GM18505 (cell line): Measurements from ENCODE around the gene TBL3.

Source experiments
- ATAC-seq: cut with Tn5 transposase; IDR thresholded peaks from one replicate; pipeline ENCODE4 v1.9.1; 2021; ENCODE audit not compliant: unreplicated experiment
- POLR2A ChIP-seq: IDR thresholded peaks from 4 replicates; pipeline ENCODE4 v1.6.1; 2011; ENCODE audit warnings: borderline replicate concordance; ENCODE audit not compliant: insufficient read depth, insufficient read length; ENCODE audit errors: extremely low read depth

The TBL3 gene

DNA sequence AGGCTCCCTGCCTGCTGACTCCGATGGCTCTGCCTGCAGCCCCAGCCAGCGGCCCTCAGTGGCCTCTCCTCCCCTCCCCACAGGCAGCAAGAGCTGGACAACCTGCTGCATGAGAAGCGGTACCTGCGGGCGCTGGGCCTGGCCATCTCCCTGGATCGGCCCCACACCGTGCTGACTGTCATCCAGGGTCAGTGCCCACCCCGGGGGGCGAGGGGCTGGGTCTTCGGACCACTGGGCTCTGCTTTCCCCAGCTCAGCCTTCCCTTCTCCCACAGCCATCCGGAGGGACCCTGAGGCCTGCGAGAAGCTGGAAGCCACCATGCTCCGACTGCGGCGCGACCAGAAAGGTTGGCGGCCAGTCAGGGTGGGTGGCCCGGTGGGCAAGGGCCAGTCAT is 6.0 kb downstream of the TBL3 start:
- no peak for TF ChIP-seq POLR2A
- ATAC-seq, result no peak

DNA sequence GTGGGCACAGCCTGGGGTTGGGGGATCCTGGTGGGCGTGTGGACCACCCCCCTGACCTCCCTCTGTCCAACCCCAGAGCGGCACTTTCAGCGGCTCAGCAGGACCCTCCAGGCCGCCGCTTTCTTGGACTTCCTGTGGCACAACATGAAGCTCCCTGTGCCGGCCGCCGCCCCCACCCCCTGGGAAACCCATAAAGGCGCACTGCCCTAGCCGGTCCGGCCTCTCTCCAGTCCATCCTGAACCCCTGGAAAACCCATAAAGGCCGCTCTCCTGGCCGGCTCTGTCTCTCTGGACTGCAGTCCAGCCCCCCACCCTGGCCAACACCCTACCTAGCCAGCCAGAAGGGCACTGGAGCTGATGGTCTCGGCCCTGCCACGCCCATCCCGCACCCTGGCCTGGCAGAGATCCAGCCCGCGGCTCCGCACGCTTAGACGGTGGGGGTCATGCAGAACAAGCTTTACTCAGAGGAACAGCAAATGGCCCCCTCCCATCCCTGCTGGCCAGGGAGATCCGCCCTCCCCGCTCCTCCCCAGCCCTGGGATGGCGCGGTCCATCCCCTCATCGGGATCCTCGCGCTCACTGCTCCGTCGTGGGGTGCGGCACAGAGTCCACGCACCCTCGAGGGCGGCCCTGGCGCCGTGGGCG is 6.7 kb downstream of the TBL3 start:
- no peak for TF ChIP-seq POLR2A
- no peak for ATAC-seq

DNA sequence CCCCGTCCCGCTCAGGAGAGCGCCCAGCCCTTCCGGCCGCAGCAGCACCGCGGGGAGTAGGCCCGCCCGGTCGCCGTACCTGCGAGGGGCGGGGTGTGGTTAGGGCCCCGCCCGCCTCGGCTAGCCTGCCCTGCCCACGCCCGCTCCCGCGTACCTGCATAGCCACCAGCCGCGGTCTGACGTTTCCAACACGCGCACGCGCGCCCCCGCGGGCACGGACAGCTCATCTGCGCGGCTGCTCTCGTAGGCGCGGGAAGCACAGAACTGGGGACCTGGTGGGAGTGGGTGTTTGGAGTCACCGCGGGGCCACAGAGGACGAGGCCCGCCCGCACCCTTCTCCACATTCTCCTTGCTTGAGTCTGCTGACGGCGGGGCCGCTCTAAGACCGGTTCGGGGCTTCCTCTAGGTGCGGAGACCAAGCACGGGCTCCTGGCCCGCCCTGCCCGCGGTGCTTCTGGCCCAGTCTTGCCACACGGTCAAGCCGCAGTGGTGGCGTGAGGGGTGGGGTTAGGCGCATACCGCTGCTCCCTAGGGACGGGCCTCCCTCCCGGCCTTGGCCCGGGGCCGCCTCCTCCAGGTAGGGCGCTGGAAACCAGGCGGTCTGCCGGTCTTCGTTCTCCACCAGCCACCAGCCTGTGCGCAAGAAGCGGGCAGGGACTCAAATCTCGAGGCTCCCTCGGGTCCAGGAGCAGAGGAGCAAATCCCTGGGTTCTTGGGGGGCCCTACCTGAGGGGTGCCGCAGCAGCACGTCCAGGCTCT is 7.6 kb downstream of the TBL3 start:
- no peak for ATAC-seq

DNA sequence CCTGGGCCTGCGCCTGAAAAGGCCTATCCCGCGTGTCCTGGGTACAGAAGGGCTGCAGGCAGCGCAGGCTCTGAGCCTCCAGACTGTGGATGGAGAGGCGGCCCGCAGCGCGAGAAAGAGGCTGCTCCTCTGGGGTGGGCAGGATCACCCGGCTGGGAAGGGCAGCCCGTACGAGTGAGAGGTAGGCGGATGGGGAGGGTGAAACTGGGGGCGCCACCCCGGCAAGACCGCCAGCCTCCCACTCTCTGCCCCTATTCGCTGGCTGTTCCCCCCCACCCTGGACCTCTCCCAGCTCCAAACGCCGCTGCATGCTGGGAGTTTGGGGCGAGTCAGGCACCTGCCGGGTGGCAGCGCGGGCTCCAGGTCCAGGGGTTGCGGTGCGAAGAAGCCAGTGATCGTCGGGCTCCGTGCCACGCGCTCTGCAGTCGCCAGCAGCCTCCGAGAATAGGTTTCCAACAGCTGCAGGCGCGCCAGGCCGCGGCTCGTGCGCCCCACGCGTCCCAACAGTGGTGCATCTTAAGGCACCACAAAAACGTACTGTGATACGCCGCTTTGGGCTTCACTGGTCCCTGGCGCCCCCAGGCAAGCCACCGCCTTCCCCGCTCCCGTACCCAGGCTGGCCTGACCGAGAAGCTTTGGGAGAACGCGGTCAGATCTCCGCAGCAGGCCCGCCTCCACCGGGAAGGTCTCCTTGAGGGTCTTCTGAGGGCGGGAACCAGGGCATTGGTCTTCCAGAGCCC is 8.3 kb downstream of the TBL3 start:
- no peak for ATAC-seq
- no peak for TF ChIP-seq POLR2A

More for the DNA sequence above, 7.6 kb downstream of the TBL3 start:
- TF ChIP-seq POLR2A, result no peak

DNA sequence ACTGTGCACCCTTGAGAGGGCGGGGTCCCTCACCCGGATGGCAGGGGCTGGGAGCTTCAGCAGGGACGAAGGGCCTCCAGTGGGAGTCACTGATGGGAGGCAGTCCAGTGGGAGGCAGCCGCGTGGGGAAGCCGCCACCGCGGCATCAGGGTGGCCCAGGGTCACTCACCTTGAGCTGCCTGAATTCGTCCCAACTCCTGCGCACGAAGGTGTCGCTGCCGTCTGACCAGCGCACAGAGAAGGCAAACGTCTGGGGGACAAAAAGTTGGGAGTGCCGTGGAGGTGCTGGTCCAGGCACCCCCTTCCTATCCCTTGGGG is 8.9 kb downstream of the TBL3 start:
- TF ChIP-seq POLR2A, result no peak
- ATAC-seq, result no peak

DNA sequence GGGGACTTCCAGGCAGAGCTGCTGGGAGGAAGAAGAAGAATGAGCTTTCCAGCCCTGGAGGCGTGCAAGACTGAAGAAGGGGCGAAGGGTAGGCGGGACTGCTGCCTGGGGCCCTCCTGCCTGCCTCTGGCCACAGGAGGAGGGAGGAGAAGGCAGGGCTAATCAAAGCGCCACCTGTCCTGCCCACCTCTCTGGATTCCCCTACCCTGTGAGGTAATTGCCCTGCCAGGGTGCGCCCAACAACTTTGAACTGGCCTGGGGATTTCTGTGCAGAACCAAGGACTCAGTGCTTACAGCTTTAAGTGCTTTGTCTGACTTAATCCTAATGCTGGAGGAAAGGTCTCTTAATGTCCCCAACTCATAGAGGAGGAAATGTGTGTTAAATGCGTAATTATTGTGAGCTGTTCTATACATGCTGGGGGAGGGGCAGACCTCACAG is 9.6 kb downstream of the TBL3 start, which contains the start of gene NOXO1:
TSS of gene NOXO1 (minus strand) at position 72 of the 439 bp plus-strand sequence. CDS start 290 bp downstream, outside the sequence.
- no peak for TF ChIP-seq POLR2A
- no peak for ATAC-seq

DNA sequence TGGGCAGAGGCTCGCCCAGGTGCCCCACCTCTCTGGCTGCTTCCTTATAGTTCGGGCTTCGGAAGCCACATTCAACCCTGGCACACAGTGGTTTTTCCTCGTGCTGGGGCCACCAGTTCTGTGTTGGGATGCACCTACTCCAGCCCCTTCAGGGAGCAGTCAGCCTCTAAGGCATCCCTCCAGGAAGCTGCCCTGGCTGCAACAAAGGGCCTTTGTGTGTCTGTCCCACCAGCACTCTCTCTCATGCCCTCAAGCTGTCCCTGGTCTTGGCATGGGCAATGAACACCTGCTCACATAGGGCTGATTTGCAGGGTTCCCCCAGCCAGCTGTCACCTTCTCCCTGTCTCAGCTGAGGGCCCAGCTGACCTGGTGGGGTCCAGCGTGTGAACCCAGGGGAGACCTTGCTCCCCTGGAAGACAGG is 10.2 kb downstream of the TBL3 start:
- TF ChIP-seq POLR2A, result no peak
- no peak for ATAC-seq

DNA sequence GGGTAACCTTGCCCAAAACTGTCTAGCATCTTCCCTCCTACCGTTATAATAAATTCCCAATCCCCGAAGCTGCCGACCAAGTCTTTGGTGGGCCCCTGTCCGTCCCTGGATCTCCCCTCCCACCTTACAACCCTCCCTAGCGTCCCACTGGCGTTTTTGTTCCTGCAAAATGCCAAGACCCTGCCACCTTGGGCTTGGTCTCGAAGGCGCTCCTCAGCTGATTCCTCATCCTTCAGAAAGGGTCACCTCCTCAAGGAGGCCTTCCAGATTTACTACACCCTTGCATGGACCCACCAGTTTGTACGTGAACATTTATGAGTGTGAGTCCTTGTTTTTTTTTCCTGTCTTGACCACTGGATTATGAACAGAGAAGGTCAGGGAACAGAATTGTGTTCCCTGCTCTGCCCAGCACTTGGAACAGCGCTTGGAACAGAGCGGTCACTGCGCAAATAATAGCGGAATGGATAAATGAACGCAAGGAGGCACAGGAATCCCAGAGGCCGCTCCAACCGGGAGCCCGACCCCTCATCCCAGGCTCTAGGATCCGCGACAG is 11.2 kb downstream of the TBL3 start:
- TF ChIP-seq POLR2A, result no peak
- ATAC-seq, result no peak

DNA sequence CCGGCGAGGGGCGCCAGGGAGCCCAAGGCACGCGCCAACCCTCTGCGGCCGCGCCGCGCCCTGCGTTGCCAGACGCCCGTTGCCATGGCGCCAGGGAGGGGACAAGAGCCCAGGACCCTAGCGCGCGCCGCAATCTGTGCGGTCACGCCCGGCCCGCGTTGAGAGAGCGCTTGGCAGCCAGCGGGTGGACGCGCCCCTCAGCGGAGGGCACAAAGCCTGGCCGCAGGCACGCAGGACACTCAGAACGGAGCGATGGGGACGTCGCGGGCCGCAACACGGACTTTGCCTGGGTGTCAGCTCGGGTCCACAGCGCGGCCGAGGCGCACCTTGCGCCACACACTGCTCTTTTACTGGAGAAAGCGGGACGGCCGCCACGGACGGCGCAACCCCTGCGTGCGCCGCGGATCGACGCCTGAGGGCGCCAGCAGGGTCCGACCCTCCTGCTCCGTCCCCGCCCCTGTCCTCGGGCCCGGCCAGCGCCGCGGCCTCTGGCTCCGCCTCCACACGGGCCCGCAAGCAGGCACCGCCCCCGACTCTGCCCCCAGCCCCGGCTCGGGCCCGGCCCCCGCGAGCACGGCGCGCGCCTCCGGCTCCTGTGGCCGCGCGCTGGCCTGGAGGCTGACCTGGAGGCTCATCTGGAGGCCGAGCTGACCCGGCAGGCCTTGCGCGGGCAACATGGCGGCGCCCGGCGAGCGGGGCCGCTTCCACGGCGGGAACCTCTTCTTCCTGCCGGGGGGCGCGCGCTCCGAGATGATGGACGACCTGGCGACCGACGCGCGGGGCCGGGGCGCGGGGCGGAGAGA is 11.9 kb downstream of the TBL3 start, which contains the start of gene GFER:
TSS of gene GFER (plus strand) at position 650 of the 803 bp plus-strand sequence. CDS start at position 676, 26 bp downstream.
- ATAC-seq, result peak; percentile 68
- TF ChIP-seq POLR2A, result peak; percentile 92

DNA sequence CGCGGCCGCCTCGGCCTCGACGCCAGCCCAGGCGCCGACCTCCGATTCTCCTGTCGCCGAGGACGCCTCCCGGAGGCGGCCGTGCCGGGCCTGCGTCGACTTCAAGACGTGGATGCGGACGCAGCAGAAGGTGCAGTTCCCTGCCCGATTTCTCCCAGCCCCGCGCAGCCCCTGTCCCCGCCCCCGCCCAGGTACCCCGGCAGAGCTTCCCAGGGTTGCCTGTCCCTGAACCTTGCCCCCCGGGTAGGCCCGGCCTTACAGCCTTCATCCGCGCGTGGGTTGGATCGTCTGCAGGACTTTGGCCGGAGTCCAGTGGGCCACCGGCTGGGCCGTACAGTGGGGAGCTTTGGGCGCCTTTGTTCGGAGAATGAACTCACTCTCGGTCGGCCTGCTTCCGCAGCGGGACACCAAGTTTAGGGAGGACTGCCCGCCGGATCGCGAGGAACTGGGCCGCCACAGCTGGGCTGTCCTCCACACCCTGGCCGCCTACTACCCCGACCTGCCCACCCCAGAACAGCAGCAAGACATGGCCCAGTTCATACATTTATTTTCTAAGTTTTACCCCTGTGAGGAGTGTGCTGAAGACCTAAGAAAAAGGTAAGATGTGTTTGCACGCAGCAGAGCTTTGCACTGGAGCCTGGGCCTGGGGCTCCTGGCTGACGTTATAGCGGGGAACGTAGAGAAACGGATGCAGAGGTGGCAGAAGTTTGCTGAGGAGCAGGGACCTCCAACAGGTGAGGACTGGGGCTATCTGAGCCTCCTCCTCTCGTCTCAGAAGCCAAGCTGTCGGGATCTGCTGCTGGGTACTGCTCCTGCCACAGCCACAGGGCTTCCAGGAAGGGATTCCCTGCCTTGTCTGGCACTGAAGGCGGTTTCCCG is 12.7 kb downstream of the TBL3 start:
- TF ChIP-seq POLR2A, result no peak
- peak; percentile 7 for ATAC-seq

DNA sequence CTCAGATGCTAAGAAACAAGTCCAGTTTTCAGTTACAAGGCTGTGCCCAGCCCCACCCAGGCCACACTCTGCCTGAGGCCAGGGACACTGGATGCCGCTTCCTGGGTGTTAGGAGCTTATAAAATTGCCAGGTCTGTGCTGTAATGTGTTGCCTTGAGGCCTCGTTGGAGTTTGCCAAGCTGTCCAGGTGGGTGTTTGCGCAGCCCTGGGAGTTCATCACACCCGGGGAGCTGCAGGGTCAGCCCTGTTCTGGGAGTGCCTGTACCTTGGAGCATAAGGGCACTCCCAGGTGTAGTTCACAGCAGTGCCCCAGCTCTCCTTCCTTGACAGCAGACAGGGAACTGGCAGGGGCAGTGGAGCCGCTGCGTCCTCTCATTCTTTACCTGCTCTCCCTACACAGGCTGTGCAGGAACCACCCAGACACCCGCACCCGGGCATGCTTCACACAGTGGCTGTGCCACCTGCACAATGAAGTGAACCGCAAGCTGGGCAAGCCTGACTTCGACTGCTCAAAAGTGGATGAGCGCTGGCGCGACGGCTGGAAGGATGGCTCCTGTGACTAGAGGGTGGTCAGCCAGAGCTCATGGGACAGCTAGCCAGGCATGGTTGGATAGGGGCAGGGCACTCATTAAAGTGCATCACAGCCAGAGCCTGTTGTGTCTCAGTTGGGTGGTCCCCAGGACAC is 13.8 kb downstream of the TBL3 start:
- ATAC-seq, result no peak
- no peak for TF ChIP-seq POLR2A

DNA sequence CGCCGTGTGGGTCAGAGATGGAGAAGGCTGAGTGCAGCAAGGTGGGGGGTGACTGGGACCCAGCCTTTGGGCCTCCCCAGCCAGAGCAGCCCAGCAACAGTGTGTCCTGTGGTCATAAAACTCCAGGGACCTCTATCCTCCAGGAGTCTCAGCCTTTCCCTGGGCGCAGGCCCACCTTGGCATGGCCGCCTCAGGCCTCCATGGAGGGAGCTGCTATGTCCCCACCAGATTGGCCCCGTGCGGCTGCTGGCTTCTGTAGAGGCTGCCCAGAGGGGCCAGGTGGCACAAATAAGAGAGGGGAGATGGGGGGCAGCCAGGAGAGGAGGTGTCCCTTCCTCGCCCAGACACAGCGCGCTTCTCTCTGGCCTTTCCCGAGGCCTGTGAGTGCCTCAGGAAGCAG is 15.3 kb downstream of the TBL3 start:
- no peak for ATAC-seq

More for the DNA sequence above, 15.3 kb downstream of the TBL3 start:
- TF ChIP-seq POLR2A, result no peak
